Glutamatergic neuron (in vitro differentiated cells): ENCODE data around the gene SLC25A19. TPM values are rescaled to one million over a fixed set of nuclear protein-coding genes. Genes with fewer than 3 reads are reported as not detected.

Source experiments
- DNase-seq: peaks from one replicate; pipeline ENCODE4 v3.0.0; 2022
- H3K27ac Mint-ChIP-seq: one replicate; pipeline ENCODE4 v1.8.0; 2020; ENCODE audit warnings: mild to moderate bottlenecking, mixed read lengths, inconsistent platforms; ENCODE audit not compliant: unreplicated experiment
- H3K27me3 Mint-ChIP-seq: one replicate; pipeline ENCODE4 v1.8.0; 2020; ENCODE audit warnings: mild to moderate bottlenecking, moderate library complexity, mixed read lengths, inconsistent platforms; ENCODE audit not compliant: unreplicated experiment
- H3K36me3 Mint-ChIP-seq: one replicate; pipeline ENCODE4 v1.8.0; 2020; ENCODE audit warnings: mild to moderate bottlenecking, mixed read lengths, inconsistent platforms; ENCODE audit not compliant: unreplicated experiment
- H3K4me1 Mint-ChIP-seq: one replicate; pipeline ENCODE4 v1.8.0; 2020; ENCODE audit warnings: mild to moderate bottlenecking, low read depth, mixed read lengths, inconsistent platforms; ENCODE audit not compliant: unreplicated experiment
- H3K4me3 Mint-ChIP-seq: one replicate; pipeline ENCODE4 v1.8.0; 2020; ENCODE audit warnings: mild to moderate bottlenecking, mixed read lengths, inconsistent platforms; ENCODE audit not compliant: unreplicated experiment
- H3K9me3 Mint-ChIP-seq: one replicate; pipeline ENCODE4 v1.8.0; 2020; ENCODE audit warnings: mild to moderate bottlenecking, moderate library complexity, mixed read lengths, inconsistent platforms; ENCODE audit not compliant: unreplicated experiment
- CTCF ChIP-seq: fragments of 200-600 bp; sonication (generic); IDR thresholded peaks from one replicate; pipeline ENCODE4 v1.5.0; 2021; ENCODE audit not compliant: partially characterized antibody, unreplicated experiment
- total RNA-seq: library from RNA; stranded (reverse); fragmentation: NEBNext Ultra II Directional; extraction: Animal tissue kit (Norgen Biotek cat#: 25700); gene quantifications from one replicate; pipeline ENCODE4 v1.2.1, GENCODE V29; 2021; ENCODE audit not compliant: unreplicated experiment

Gene SLC25A19
- total RNA-seq, 1 donor from 2014 or later, result 9.3 TPM

DNA sequence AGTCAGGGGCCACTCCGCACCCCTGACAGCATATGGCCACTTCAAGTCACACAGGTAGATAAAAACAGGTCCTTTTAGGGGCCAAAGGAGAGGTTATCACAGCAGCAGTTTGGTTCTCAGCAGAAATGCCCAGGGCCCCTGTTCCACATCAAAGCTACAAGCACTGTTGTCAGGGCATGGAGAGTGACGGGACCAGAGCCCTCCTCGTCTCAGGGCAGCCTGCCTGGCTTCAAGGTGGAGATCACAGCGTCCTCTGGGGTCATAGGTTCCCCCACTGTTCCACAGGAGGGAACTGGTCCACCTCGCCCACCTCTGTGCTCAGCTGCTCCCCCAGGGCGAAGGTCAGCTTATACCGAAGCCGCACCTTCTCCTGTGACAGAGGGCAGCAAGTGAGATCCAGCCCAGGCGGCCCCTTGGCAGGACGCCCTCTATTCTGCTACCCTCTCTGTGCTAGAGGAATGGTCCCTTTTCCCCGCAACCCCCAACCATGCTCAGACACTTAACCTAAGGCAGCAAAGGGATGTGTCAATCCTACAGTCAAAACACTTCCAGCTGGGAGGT is 51.1 kb downstream of the SLC25A19 start:
- no peak overlapping the region for H3K27ac Mint-ChIP-seq
- H3K36me3 Mint-ChIP-seq, result no peaks in the 10 kb centered on the region
- TF ChIP-seq CTCF, result no peak
- no peak for DNase-seq
- no peaks in the 10 kb centered on the region for H3K4me1 Mint-ChIP-seq
- H3K9me3 Mint-ChIP-seq, result peaks cover 6% of the 10 kb centered on the region
- H3K27me3 Mint-ChIP-seq, result peaks cover 4% of the 10 kb centered on the region
- no peak overlapping the region for H3K4me3 Mint-ChIP-seq

- Mint-ChIP-seq H3K4me3 (no peak overlapping the region), H3K27me3 (peaks cover 5% of the 10 kb centered on the region), H3K4me1 (no peaks in the 10 kb centered on the region), H3K36me3 (no peaks in the 10 kb centered on the region), H3K9me3 (peaks cover 7% of the 10 kb centered on the region), H3K27ac (peak overlapping the region; percentile 82)
- TF ChIP-seq CTCF, result no peak
- DNase-seq, result no peak
Observed at GRCh38 chr17:75237100-75238014, 51.9 kb downstream of the SLC25A19 start.

DNA sequence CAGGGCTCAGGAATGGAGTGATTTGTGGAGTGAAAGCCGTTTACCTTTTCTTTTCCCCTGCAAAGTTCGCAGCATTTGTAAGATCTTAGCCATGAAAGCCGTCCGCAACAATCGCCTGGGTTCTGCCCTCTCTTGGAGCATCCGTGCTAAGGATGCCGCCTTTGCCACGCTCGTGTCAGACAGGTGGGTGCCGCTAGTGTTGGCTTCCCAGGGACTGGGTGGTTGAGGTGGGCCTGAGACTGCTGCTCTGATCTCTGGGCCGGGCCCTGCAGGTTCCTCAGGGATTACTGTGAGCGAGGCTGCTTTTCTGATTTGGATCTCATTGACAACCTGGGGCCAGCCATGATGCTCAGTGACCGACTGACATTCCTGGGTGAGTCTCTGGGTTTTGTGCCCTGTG is 56.4 kb downstream of the SLC25A19 start:
- DNase-seq, result no peak
- Mint-ChIP-seq H3K4me3 (no peak overlapping the region), H3K9me3 (peaks cover 4% of the 10 kb centered on the region), H3K36me3 (no peaks in the 10 kb centered on the region), H3K27ac (no peak overlapping the region), H3K27me3 (peaks cover 3% of the 10 kb centered on the region), H3K4me1 (no peaks in the 10 kb centered on the region)
- no peak for TF ChIP-seq CTCF

- H3K4me1 Mint-ChIP-seq, result no peaks in the 10 kb centered on the region
- H3K36me3 Mint-ChIP-seq, result no peaks in the 10 kb centered on the region
- peaks cover 1% of the 10 kb centered on the region for H3K27me3 Mint-ChIP-seq
- peak overlapping the region; percentile 17 for H3K4me3 Mint-ChIP-seq
- H3K9me3 Mint-ChIP-seq, result peaks cover 4% of the 10 kb centered on the region
- no peak for DNase-seq
- TF ChIP-seq CTCF, result no peak
- no peak overlapping the region for H3K27ac Mint-ChIP-seq
Observed at GRCh38 chr17:75231741-75232464, 57.3 kb downstream of the SLC25A19 start.
